VCaP (cell line): ENCODE data around the gene RUNX2.

Experiments
- H3K27ac ChIP-seq: fragments of 450-650 bp; 2 replicates; pipeline ENCODE4 v1.5.1; 2017
- CTCF ChIP-seq: fragments of 450-650 bp; conservative IDR thresholded peaks from 2 replicates; pipeline ENCODE4 v1.5.1; 2017; ENCODE audit warnings: mild to moderate bottlenecking, moderate library complexity

The RUNX2 gene

GRCh38 chr6:45540375-45540920, 212.3 kb downstream of the RUNX2 start:
- peak overlapping the region; percentile 98 for H3K27ac ChIP-seq
- no peak for TF ChIP-seq CTCF

DNA sequence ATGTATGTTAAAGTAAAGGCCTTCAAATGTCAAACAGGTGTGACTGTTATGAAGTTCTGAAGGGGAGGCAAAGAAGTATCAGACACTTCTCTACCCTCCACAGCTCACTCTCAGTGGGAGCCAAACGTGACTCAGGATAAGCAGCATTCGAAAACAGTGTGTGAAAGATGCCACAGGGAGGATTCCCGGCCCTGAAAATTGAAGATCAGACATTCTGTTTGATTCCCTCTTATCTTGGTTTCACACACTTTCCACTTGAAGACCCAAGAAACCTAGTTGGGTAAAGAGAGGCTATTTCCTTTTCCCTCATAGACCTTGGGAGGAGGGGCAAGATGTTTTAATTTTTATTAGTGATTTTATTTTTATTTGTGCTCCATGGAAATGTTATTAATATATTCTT, 213.8 kb downstream of the RUNX2 start:
- peak overlapping the region; percentile 98 for H3K27ac ChIP-seq

GRCh38 chr6:45543298-45544235, 215.4 kb downstream of the RUNX2 start:
- TF ChIP-seq CTCF, result no peak
- H3K27ac ChIP-seq, result no peak overlapping the region

More for the DNA sequence above, 213.8 kb downstream of the RUNX2 start:
- no peak for TF ChIP-seq CTCF

DNA sequence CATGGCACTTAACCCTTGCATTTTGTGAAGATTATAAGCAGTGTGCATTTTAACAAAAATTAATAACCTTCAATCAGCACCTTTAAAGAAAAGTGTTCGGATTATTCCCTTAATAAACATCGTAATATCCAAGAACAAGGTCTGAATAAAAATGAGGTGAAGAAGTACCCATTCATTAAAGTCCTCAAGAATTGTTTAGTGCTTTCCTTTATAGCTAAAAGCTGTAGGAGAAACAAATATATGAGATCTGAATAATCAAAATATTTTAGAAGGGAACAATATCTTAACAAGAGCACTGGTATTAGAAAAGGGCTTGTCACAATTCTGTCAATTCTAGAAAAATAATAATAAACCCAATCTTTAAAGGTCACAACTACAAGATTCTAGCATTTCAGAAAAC, 217.3 kb downstream of the RUNX2 start:
- TF ChIP-seq CTCF, result no peak
- no peak overlapping the region for H3K27ac ChIP-seq

GRCh38 chr6:45548657-45549515, 220.8 kb downstream of the RUNX2 start:
- H3K27ac ChIP-seq, result peak overlapping the region; percentile 34
- TF ChIP-seq CTCF, result no peak

- TF ChIP-seq CTCF, result no peak
Observed at GRCh38 chr6:45552536-45552935, 224.4 kb downstream of the RUNX2 start.

More at GRCh38 chr6:45552536-45552935, 224.4 kb downstream of the RUNX2 start:
- no peak overlapping the region for H3K27ac ChIP-seq
